Germinal center (tissue), 1 donor: ENCODE results near the gene TMEM131L.
"Not testable (repeated sequence)": the region's sequence is repeated elsewhere in the genome, so short reads cannot be mapped to it uniquely, and the experiment has no call there.

Source experiments
- DNase-seq: peaks from one replicate; pipeline ENCODE4 v3.0.0; 2012; ENCODE audit warnings: mixed read lengths, low spot score

Gene TMEM131L

GRCh38 chr4:153573221-153573620, 107.1 kb downstream of the TMEM131L start:
- DNase-seq = no peak

DNA sequence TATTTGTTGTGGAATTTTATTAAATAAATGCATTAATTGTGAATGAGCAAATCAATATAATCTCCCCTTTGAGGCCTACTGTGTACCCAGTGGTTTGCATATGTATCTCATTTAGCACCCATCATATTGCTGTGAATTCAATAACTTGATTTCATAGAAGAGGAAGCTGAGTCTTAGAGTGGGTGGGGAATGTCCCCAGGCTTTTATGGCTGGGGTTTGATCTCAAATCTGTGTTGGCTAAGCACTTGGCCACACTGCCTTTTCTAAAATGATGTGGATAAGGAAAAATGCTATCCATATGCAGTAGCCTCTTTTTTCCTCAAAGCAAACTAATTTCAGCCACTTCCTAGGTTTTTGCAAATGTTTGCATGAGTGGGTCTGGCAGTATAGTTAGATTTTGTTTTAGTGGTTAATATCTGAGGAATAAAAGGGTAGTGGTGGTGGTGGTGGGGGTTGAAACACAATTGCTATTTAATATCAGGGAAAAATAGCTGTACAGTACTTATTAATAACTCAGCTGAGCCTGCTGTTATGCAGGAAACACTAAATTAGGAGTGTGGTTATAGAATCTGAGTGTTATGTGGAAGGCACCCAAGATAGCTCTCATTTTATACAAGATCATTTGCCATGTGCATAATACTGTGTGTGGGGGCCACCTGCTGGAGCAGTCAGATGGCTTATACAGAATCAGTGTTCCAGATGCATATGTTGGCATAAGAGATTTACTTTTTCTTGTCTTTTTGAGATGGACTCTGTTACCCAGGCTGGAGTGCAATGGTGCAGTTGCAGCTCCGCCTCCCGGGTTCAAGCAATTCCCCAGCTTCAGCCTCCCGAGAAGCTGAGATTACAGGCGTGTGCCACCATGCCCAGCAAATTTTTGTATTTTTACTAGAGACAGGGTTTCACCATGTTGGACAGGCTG, 108.0 kb downstream of the TMEM131L start:
- DNase-seq = no peak

GRCh38 chr4:153576443-153576774, 110.2 kb downstream of the TMEM131L start:
- no peak for DNase-seq

DNA sequence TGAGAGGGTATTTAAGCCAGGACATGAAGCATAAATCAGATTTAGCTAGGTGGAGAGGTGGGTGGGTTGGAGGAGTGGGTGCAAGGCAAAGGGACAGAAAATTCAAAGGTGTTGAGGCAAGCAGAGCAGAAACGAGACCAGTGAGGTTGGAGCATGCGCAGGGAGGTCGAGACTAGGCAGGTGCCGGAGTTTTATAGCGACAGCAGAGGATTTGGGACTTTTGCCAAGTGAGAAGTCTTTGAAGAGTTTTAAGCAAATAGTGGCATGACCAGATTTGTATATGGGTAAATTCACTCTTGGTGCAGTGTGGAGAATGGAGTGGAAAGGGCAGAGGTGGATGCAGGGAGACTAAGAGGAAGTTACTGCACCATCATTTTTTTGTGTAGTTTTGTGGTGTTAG, 110.9 kb downstream of the TMEM131L start:
- DNase-seq = no peak

GRCh38 chr4:153579410-153579809, 113.2 kb downstream of the TMEM131L start:
- no peak for DNase-seq

DNA sequence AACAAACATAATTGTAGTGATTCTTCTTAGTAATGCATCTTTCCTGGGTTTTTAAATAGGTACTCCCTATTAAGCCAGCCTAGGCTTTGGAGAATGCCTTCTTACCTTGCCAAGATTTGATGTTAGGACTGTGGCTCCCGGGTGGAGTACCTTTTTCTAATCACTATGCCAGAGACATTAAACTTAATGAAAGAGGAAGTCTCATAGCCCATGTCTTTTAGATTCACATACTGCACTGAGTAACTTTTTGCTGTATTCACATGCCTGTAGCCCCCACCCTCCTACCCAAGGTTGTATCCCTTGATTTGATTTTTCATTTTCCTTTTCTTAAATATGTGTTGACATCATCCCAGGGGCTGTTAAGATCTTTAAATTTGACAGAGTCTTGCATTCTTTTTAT, 113.7 kb downstream of the TMEM131L start:
- DNase-seq = peak; percentile 55

DNA sequence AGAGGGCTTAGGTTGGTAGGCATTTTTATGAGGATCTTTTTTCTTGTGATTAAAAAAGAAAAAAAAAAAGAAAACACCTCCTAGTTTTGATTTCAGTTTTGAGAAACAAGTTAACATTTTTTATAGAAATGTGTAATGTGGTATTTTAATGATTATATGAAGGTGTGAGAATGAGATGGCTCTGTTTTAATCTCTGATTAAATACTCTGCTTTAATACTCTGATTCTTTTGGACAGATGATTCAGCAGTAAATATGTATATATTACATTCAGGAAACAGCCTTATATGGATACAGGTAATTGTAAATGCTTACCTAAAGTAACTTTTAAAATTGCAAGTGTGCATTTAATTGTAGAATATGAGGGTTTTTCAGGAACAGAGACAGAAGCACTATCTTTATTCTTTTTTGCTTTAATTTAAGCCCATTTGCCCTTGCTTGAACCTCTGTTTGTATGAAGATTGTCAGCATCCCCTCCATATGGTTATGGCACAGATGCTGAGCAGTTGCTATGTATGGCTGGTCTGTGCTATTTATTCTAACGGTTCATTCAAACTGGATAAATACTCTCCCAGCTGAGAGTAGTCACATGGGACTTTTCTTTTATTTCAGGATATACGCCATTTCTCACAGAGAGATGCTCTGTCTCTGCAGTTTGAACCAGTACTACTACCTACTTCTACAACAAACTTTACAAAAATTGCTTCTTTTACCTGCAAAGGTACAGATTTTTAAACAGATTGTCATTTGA, 117.0 kb downstream of the TMEM131L start:
- DNase-seq = no peak

DNA sequence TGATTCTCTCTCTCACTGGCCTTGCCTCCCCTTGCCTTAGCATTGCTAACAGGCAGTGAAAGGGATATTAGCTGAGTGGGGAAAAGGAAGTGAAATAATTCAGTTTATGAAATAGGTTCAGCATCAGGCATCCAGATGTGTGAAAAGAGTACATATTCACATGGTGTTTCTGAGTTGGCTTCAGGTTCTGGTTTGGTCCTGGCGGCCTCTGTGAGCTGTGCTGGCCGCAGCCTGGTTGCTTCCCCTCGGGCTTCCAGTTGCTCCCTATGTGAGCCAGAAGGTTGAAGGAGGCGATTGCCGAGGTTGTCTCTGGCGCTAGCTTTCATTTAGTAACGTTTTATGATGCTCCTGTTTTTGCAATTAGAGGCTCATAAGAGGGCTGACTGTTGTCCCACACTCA, 118.9 kb downstream of the TMEM131L start:
- no peak for DNase-seq

GRCh38 chr4:153589703-153590595, 123.8 kb downstream of the TMEM131L start:
- no peak for DNase-seq

GRCh38 chr4:153591441-153591840, 125.3 kb downstream of the TMEM131L start:
- DNase-seq = no peak

DNA sequence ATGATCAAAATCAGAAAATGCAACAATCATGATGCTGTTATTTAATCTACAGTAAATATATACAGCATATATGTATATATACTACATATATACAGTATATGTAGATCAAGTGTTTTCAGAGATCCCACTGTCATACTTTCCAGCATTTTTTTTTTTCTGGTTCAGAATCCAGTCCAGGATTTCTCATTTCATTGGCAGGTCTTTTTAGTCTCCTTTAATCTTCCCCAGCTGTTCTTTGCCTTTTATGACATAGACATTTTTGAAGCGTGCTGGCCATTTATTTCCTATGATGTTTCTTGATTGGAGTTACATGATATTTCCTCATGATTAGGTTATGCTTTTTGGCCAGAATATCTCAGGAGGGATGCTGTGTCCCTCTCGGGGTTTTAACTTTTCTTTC, 125.9 kb downstream of the TMEM131L start:
- no peak for DNase-seq

GRCh38 chr4:153593161-153593560, 127.0 kb downstream of the TMEM131L start:
- DNase-seq = no peak

DNA sequence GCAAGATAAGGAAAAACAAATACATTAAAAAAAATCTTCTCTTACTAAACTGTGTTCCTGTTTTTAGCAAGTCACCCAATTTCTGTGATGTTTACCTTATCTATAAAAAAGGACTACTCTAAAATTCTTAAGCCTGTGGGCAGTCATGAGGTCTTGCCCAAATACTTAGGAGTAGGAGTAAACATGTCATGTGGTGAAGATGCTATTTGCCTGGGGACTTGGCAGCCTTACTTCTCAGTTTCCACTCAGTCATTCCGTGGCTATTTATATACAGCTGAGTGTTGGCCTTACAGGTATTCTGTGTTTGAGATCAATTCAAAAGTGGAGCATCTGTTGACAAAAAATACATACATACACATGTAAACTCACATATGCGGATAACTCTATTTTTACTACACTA, 128.1 kb downstream of the TMEM131L start:
- DNase-seq = no peak

- no peak for DNase-seq
Observed at GRCh38 chr4:153595894-153596601, 129.9 kb downstream of the TMEM131L start.

DNA sequence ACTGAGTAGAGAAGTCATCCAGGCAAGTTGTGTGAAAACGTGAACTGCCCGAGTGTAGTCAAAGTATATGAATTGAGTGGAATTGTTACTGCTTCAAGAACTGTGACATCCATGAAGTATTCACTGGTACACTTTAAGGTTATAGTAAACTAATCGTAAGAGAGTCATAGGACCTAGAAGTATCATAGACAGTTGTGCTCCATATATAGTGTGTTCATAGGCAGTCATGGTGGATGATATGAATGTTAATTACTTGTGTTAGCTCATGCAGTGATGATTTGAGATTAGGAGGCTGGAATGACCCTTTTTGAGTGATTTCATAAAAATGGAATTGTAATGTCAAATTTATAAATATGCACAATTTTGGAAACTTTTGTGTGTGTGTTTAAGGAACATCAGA, 136.6 kb downstream of the TMEM131L start:
- DNase-seq = no peak

DNA sequence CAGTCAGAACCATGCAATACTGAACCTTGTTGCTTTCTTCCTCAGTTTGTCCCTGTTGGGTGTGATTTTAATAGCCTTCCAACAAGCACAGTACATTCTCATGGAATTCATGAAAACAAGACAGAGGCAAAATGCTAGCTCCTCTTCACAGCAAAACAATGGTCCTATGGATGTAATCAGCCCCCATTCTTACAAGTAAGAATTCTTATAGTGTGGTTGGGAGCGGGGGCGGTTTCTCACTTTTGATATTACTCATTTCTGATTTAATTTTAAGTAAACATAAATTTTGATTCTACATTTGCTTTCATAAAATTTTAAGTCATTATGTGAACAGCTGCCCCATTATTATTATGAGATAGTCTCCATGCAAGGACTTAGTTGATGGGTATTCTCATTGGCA, 137.1 kb downstream of the TMEM131L start:
- no peak for DNase-seq

GRCh38 chr4:153603835-153604234, 137.7 kb downstream of the TMEM131L start:
- no peak for DNase-seq

- DNase-seq = not testable (repeated sequence)
Observed at GRCh38 chr4:153609070-153609469, 142.9 kb downstream of the TMEM131L start.

DNA sequence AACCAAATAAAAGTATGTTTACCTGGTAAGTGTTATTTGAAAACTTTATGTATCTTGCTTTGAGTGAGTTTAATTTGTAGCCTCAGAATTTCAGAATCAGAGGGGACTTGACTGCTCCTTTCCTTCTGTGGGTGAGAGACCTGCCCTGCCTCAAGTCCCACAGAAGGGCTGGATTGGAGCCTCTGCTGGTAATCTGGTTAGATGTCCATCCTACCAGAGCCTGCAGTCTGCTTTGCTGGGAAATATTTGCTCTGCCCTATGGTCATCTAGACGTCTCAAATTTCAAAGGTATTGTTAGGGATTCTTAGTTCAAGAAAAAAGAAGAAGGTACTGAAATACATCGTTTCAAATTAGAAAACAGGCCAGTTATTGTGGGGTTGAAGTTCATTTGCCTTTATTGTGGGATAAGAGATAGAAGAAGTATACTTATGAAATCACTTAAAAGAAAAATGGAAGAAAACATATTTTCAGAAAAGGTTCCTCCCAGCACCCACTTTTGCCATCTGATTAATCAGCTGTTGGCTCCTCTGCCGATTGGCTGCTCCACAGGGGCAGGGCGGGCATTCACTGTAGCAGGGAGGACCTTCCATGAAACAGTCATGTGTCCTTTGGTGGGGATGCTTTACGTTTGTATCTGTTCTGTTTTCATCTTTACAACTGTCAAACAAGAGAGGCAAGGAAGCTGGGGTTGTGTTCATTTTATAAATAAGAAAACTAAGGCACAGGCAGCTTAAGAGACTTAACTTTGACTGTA, 144.6 kb downstream of the TMEM131L start:
- DNase-seq = no peak

DNA sequence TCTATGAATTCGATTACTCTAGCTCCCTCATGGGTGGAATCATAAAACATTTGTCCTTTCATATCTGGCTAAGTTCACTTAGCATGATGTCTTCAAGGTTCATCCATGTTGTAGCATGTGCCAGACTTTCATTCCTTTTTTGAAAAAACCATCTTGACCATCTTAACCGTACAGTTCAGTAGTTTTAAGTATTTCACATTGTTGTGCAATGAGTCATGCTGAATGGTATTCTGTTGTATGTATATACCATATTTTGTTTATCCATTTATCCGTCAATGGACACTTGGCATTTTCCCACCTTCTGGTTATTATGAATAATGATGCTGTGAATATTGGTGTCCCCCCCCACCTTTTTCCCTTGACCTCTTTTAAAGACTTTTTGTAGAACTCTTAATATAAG, 145.5 kb downstream of the TMEM131L start:
- no peak for DNase-seq

DNA sequence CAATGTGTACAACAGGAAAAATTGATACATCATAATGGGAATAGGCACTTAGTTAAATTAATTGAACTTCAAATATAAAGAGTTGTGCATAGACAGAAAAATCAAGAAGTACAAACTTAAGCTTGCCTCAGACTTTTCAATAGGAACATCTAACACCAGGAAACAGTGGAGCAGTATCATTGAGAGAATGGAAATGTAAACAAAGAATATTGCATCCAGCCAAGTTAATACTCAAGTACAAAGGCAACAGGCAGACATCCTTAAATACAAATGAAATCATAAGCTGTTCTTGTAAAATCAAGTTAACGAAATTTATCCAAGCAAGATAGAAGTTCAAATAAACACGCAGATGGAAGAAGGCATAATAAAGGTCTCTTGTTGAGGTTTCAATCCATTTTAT, 146.7 kb downstream of the TMEM131L start:
- DNase-seq = no peak
